ENCODE data around the gene OR10P1.

Gene OR10P1

GRCh38 chr12:55686366-55687010 lies 49.8 kb downstream of the OR10P1 start:
- DNase-seq (ENCODE audit: low read depth), result no peak
